Mucosa of rectum (tissue), 2 donors: ENCODE results near the gene STK24.
A peak's percentile ranks its signal among the peaks of the same experiment; 100 is the strongest.

Source experiments
- H3K27ac ChIP-seq, 2 donors: one replicate each; pipeline ENCODE4 v1.7.0; 2013; ENCODE audit warnings: inconsistent platforms in 2 of 2, low read depth in 2 of 2, low read length in 2 of 2
- H3K27me3 ChIP-seq, 2 donors: one replicate each; pipeline ENCODE4 v1.7.0; 2013; ENCODE audit warnings: low read length in 2 of 2; ENCODE audit not compliant: control insufficient read depth in 2 of 2, insufficient read depth in 2 of 2
- H3K36me3 ChIP-seq, 2 donors: one replicate each; pipeline ENCODE4 v1.7.0; 2013; ENCODE audit warnings: low read length in 2 of 2; ENCODE audit not compliant: control insufficient read depth in 2 of 2, insufficient read depth in 2 of 2
- H3K4me1 ChIP-seq, 2 donors: one replicate each; pipeline ENCODE4 v1.7.0; 2013; ENCODE audit warnings: low read length in 2 of 2, mild to moderate bottlenecking in 1 of 2; ENCODE audit not compliant: control insufficient read depth in 2 of 2, insufficient read depth in 2 of 2
- H3K4me3 ChIP-seq, 2 donors: one replicate each; pipeline ENCODE4 v1.7.0; 2013; ENCODE audit warnings: low read length in 2 of 2
- H3K9ac ChIP-seq, 2 donors: one replicate each; pipeline ENCODE4 v1.7.0; 2013; ENCODE audit warnings: low read length in 2 of 2, low read depth in 1 of 2, mild to moderate bottlenecking in 1 of 2
- H3K9me3 ChIP-seq, 2 donors: one replicate each; pipeline ENCODE4 v1.7.0; 2013; ENCODE audit warnings: low read length in 2 of 2; ENCODE audit not compliant: control insufficient read depth in 2 of 2
- donor health status: healthy.
- donor health status: Normal muscosa, but diverticular disease.

STK24 gene

DNA sequence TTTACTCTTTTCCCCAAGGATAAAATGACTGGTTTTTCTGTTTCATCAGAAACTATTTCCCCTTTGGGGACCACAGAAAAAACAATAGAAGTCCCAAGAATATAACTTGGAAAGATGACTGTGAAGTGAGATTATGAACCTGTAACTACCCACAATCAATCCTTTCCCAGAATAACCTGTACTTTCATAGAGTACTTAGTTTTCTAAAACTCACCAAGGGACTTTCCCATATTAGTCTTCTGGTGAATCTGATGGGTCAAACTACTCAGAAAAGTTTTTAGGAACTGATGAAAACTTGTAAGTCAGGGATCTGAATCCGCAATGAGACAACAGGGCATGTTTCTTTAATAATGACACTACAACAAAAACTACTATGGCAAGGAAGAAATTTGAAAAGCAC lies 62.6 kb downstream of the STK24 start:
- Histone ChIP-seq H3K36me3 (peaks cover 7 to 10% of the 10 kb centered on the region in 2 donors), H3K4me1 (peaks cover 18% of the 10 kb centered on the region in 2 donors), H3K9ac (no peak overlapping the region), H3K27me3 (no peaks in the 10 kb centered on the region), H3K9me3 (no peaks in the 10 kb centered on the region), H3K27ac (no peak overlapping the region), H3K4me3 (no peak overlapping the region)

DNA sequence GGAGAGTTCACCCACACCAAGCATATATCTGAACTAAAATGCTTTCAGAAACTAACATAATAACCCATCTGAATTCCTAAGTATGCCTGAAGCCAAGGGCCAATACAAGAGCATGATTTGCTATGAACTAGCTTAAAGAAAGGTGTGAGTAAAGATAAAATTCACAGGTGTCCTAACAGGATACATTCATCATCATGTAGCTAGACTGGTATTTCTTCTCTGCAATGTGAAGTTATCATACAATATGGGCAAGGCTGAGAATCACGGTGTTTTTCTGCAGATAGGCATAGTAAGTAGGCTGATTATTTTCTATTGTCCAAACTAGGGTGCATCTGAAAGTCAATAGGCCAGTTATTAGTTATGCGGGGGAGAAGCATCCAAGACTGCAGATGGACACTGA lies 63.1 kb downstream of the STK24 start:
- Histone ChIP-seq H3K9me3 (no peaks in the 10 kb centered on the region), H3K27me3 (no peaks in the 10 kb centered on the region), H3K27ac (no peak overlapping the region), H3K9ac (no peak overlapping the region), H3K4me3 (no peak overlapping the region), H3K36me3 (peaks cover 7 to 10% of the 10 kb centered on the region in 2 donors), H3K4me1 (peaks cover 21 to 22% of the 10 kb centered on the region in 2 donors)

- H3K9me3 ChIP-seq = no peaks in the 10 kb centered on the region
- H3K27me3 ChIP-seq = no peaks in the 10 kb centered on the region
- H3K4me1 ChIP-seq = peaks cover 27 to 30% of the 10 kb centered on the region in 2 donors
- H3K9ac ChIP-seq = no peak overlapping the region
- H3K4me3 ChIP-seq = no peak overlapping the region
- peak overlapping the region in 1 of 2 donors; percentile 37 for H3K27ac ChIP-seq
- peaks cover 7 to 9% of the 10 kb centered on the region in 2 donors for H3K36me3 ChIP-seq
These were observed 63.9 kb downstream of the STK24 start for GRCh38 chr13:98512774-98513665.

DNA sequence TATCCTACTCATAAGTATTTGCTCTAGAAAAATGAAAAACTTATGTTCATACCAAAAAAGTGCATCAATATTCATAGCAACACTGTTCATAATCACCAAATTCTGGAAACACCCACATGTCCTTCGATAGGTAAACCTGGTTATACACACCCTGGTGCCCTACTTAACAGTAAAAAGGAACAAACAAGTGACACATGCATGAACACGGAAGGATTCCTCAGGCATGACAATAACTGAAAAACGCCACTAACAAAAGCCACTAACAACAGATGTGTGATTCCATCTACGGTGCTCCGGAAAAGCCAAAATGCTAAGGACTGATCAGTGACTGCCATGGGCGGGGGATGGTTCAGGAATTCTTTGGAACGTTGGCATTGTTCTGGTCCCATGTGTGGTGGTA lies 65.5 kb downstream of the STK24 start:
- no peaks in the 10 kb centered on the region for H3K27me3 ChIP-seq
- H3K9me3 ChIP-seq = no peaks in the 10 kb centered on the region
- peaks cover under 1 to 5% of the 10 kb centered on the region in 2 donors for H3K36me3 ChIP-seq
- peak overlapping the region in 1 of 2 donors; percentile 35 for H3K27ac ChIP-seq
- H3K9ac ChIP-seq = no peak overlapping the region
- peaks cover 43 to 45% of the 10 kb centered on the region in 2 donors for H3K4me1 ChIP-seq
- no peak overlapping the region for H3K4me3 ChIP-seq

DNA sequence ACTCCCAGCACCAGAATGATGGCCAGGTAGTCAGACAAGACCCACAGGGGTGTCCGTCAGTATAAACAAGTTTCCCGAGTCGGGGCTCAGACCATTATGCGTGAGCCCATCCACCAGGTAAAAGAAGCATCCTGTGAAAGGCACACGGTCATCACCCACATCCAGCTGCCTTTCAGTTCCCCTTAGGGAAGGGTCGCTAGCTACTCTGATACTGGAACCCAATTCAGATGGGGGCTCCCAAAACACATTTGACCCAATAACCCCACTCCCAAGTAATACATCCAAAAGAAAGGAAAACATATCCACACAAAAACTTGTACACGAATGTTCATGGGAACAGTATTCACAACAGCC lies 66.8 kb downstream of the STK24 start:
- peak overlapping the region in 1 of 2 donors; percentile 45 for H3K9ac ChIP-seq
- no peaks in the 10 kb centered on the region for H3K27me3 ChIP-seq
- no peaks in the 10 kb centered on the region for H3K9me3 ChIP-seq
- H3K4me3 ChIP-seq = no peak overlapping the region
- peak overlapping the region; percentile 78 to 89 for H3K27ac ChIP-seq
- peaks cover 50% of the 10 kb centered on the region in 2 donors for H3K4me1 ChIP-seq
- H3K36me3 ChIP-seq = peaks cover 0 to 4% of the 10 kb centered on the region in 2 donors

DNA sequence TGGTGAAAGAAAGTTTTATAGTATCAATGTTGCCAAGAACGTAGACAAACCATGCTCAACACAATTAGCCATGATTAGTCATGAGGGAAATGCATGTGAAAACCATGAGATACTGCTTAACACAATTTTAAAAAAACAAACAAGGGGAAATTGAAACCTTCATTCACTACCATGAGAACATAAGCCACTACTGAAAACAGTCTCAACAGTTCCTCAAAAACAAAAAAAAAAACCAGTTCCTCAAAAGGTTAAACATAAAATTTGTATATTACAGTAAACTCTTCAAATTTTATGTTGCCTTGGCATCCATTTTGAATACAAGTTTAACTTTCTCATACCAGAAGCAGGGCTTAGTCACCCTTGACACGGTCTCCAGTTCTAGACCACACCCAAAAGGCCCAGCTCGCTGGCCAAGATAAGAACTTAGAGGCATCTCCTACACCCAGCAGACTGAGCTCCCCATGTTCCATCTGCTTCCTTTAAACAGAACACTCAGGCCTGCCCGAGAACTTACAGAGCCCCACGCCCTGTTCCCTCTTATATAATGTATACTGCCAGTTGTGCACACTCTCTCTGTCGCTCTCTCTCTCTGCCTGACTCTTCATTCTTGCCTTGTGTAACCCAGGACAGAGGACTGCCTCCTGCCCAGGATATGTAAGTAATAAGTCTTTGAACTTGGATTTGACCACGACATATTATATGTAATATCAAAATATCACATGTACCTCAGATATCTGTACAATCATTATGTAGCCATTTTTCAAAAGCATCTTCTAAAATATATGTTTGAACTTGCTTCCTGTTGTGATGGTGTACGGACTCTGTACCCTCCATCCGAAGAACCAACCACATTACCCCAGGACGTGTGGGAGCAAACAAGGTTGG lies 67.4 kb downstream of the STK24 start:
- H3K27ac ChIP-seq = peak overlapping the region; percentile 78 to 89
- H3K9me3 ChIP-seq = no peaks in the 10 kb centered on the region
- no peaks in the 10 kb centered on the region for H3K27me3 ChIP-seq
- peaks cover 0 to 4% of the 10 kb centered on the region in 2 donors for H3K36me3 ChIP-seq
- peak overlapping the region in 1 of 2 donors; percentile 45 for H3K9ac ChIP-seq
- H3K4me1 ChIP-seq = peaks cover 55 to 56% of the 10 kb centered on the region in 2 donors
- H3K4me3 ChIP-seq = no peak overlapping the region

- H3K4me1 ChIP-seq = peaks cover 64 to 65% of the 10 kb centered on the region in 2 donors
- no peaks in the 10 kb centered on the region for H3K27me3 ChIP-seq
- peaks cover 0 to 2% of the 10 kb centered on the region in 2 donors for H3K36me3 ChIP-seq
- no peaks in the 10 kb centered on the region for H3K9me3 ChIP-seq
- H3K9ac ChIP-seq = no peak overlapping the region
- H3K27ac ChIP-seq = peak overlapping the region; percentile 78 to 89
- no peak overlapping the region for H3K4me3 ChIP-seq
These were observed 68.2 kb downstream of the STK24 start for GRCh38 chr13:98508685-98509084.

GRCh38 chr13:98508280-98508679 lies 68.6 kb downstream of the STK24 start:
- no peaks in the 10 kb centered on the region for H3K36me3 ChIP-seq
- no peaks in the 10 kb centered on the region for H3K9me3 ChIP-seq
- H3K27ac ChIP-seq = peak overlapping the region; percentile 78 to 89
- no peak overlapping the region for H3K4me3 ChIP-seq
- H3K27me3 ChIP-seq = no peaks in the 10 kb centered on the region
- peaks cover 68 to 69% of the 10 kb centered on the region in 2 donors for H3K4me1 ChIP-seq
- no peak overlapping the region for H3K9ac ChIP-seq

- no peaks in the 10 kb centered on the region for H3K36me3 ChIP-seq
- H3K27me3 ChIP-seq = no peaks in the 10 kb centered on the region
- no peak overlapping the region for H3K9ac ChIP-seq
- H3K9me3 ChIP-seq = no peaks in the 10 kb centered on the region
- no peak overlapping the region for H3K4me3 ChIP-seq
- H3K4me1 ChIP-seq = peaks cover 67 to 69% of the 10 kb centered on the region in 2 donors
- H3K27ac ChIP-seq = peak overlapping the region; percentile 45 to 52
These were observed 69.6 kb downstream of the STK24 start for GRCh38 chr13:98507282-98507797.
